Lower leg skin (tissue), 3 donors: Measurements from ENCODE around the gene KCNE3.

Experiments used
- POLR2A ChIP-seq, 2 donors: fragments of 450-650 bp; IDR thresholded peaks; one replicate each; pipeline ENCODE4 v1.6.1; 2016 to 2017; ENCODE audit warnings: antibody characterized with exemption in 2 of 2, mild to moderate bottlenecking in 1 of 2, moderate library complexity in 1 of 2
- TF ChIP-seq, protein P1 (sequence below), 3 donors: fragments of 450-650 bp; IDR thresholded peaks; one replicate each; pipeline ENCODE4 v1.5.1; 2016; ENCODE audit warnings: antibody characterized with exemption in 3 of 3, mild to moderate bottlenecking in 3 of 3, moderate library complexity in 2 of 3

- TF ChIP-seq, protein P1, sequence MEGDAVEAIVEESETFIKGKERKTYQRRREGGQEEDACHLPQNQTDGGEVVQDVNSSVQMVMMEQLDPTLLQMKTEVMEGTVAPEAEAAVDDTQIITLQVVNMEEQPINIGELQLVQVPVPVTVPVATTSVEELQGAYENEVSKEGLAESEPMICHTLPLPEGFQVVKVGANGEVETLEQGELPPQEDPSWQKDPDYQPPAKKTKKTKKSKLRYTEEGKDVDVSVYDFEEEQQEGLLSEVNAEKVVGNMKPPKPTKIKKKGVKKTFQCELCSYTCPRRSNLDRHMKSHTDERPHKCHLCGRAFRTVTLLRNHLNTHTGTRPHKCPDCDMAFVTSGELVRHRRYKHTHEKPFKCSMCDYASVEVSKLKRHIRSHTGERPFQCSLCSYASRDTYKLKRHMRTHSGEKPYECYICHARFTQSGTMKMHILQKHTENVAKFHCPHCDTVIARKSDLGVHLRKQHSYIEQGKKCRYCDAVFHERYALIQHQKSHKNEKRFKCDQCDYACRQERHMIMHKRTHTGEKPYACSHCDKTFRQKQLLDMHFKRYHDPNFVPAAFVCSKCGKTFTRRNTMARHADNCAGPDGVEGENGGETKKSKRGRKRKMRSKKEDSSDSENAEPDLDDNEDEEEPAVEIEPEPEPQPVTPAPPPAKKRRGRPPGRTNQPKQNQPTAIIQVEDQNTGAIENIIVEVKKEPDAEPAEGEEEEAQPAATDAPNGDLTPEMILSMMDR (IDR thresholded peaks at IDR 0.05): no peak
- TF ChIP-seq POLR2A (IDR thresholded peaks at IDR 0.05): no peak
These were observed 54.5 kb downstream of the KCNE3 start for GRCh38 chr11:74412733-74413359.
